H9 (cell line): ENCODE measurements around the gene MID1. TPM values are rescaled to one million over a fixed set of nuclear protein-coding genes. Genes with fewer than 3 reads are reported as not detected.

Experiments
- DNase-seq: peaks from one replicate; pipeline ENCODE4 v3.0.0-alpha.2; 2017
- H2AFZ ChIP-seq: one replicate; pipeline ENCODE4 v1.6.1; 2013; ENCODE audit warnings: mild to moderate bottlenecking, low read length, control low read depth, moderate library complexity
- H2AK5ac ChIP-seq: 2 replicates; pipeline ENCODE4 v1.6.1; 2013; ENCODE audit warnings: low read length, control low read depth, mixed read lengths; ENCODE audit not compliant: insufficient read length
- H2BK120ac ChIP-seq: one replicate; pipeline ENCODE4 v1.6.1; 2013; ENCODE audit warnings: low read depth, mild to moderate bottlenecking, low read length, control low read depth, inconsistent platforms; ENCODE audit not compliant: poor library complexity, severe bottlenecking
- H2BK12ac ChIP-seq: 2 replicates; pipeline ENCODE4 v1.6.1; 2013; ENCODE audit warnings: low read length, control low read depth, mixed read lengths, low read depth; ENCODE audit not compliant: insufficient read length
- H2BK15ac ChIP-seq: 2 replicates; pipeline ENCODE4 v1.6.1; 2013; ENCODE audit warnings: low read depth, low read length, control low read depth
- H2BK20ac ChIP-seq: one replicate; pipeline ENCODE4 v1.6.1; 2013; ENCODE audit warnings: low read depth, mild to moderate bottlenecking, low read length, control low read depth, inconsistent platforms; ENCODE audit not compliant: poor library complexity, severe bottlenecking
- H2BK5ac ChIP-seq: 2 replicates; pipeline ENCODE4 v1.6.1; 2013; ENCODE audit warnings: low read length, control low read depth, mixed read lengths; ENCODE audit not compliant: insufficient read length
- H3K14ac ChIP-seq: 2 replicates; pipeline ENCODE4 v1.6.1; 2013; ENCODE audit warnings: low read length, control low read depth; ENCODE audit not compliant: insufficient read depth
- H3K18ac ChIP-seq: 2 replicates; pipeline ENCODE4 v1.6.1; 2013; ENCODE audit warnings: low read depth, mild to moderate bottlenecking, mixed read lengths, low read length, control low read depth; ENCODE audit not compliant: insufficient read length
- H3K23ac ChIP-seq: 2 replicates; pipeline ENCODE4 v1.6.1; 2013; ENCODE audit warnings: low read length, control low read depth, mixed read lengths, low read depth; ENCODE audit not compliant: insufficient read length
- H3K23me2 ChIP-seq: 2 replicates; pipeline ENCODE4 v1.6.1; 2013; ENCODE audit warnings: low read depth, mild to moderate bottlenecking, mixed read lengths, low read length, control low read depth; ENCODE audit not compliant: insufficient read length, poor library complexity, severe bottlenecking
- H3K27ac ChIP-seq: 2 replicates; pipeline ENCODE4 v1.5.1; 2013; ENCODE audit warnings: low read length, control low read depth, mixed read lengths, low read depth; ENCODE audit not compliant: insufficient read length
- H3K27me3 ChIP-seq: 2 replicates; pipeline ENCODE4 v1.6.1; 2013; ENCODE audit warnings: low read length, control low read depth, inconsistent platforms; ENCODE audit not compliant: insufficient read depth
- H3K4ac ChIP-seq: 2 replicates; pipeline ENCODE4 v1.6.1; 2013; ENCODE audit warnings: low read depth, mild to moderate bottlenecking, control low read depth, inconsistent platforms, low read length, moderate library complexity
- H3K4me1 ChIP-seq: 2 replicates; pipeline ENCODE4 v1.6.1; 2013; ENCODE audit warnings: low read length, control low read depth, inconsistent platforms; ENCODE audit not compliant: insufficient read depth
- H3K4me2 ChIP-seq: 2 replicates; pipeline ENCODE4 v1.6.1; 2013; ENCODE audit warnings: low read length, control low read depth, mixed read lengths; ENCODE audit not compliant: insufficient read length, insufficient read depth
- H3K56ac ChIP-seq: 2 replicates; pipeline ENCODE4 v1.6.1; 2013; ENCODE audit warnings: low read depth, mild to moderate bottlenecking, mixed read lengths, low read length, control low read depth; ENCODE audit not compliant: insufficient read length
- H3K79me1 ChIP-seq: 2 replicates; pipeline ENCODE4 v1.6.1; 2013; ENCODE audit warnings: low read depth, mild to moderate bottlenecking, moderate library complexity, low read length, control low read depth, inconsistent platforms; ENCODE audit not compliant: insufficient read depth, poor library complexity, severe bottlenecking
- H3K79me2 ChIP-seq: 2 replicates; pipeline ENCODE4 v1.6.1; 2013; ENCODE audit warnings: low read length, control low read depth, inconsistent platforms; ENCODE audit not compliant: insufficient read depth
- H3K9ac ChIP-seq: 2 replicates; pipeline ENCODE4 v1.6.1; 2013; ENCODE audit warnings: low read length, control low read depth, mixed read lengths; ENCODE audit not compliant: insufficient read length; ENCODE audit errors: extremely low read depth
- H3K9me3 ChIP-seq: one replicate; pipeline ENCODE4 v1.6.1; 2013; ENCODE audit warnings: low read depth, low read length, inconsistent platforms; ENCODE audit not compliant: control insufficient read depth
- H3T11ph ChIP-seq: one replicate; pipeline ENCODE4 v1.6.1; 2013; ENCODE audit warnings: mild to moderate bottlenecking, low read length, control low read depth, inconsistent platforms
- H4K20me1 ChIP-seq: one replicate; pipeline ENCODE4 v1.6.1; 2013; ENCODE audit not compliant: control insufficient read depth, insufficient read length, insufficient read depth
- H4K5ac ChIP-seq: 2 replicates; pipeline ENCODE4 v1.6.1; 2013; ENCODE audit warnings: low read depth, mild to moderate bottlenecking, mixed read lengths, low read length, control low read depth; ENCODE audit not compliant: insufficient read length
- H4K8ac ChIP-seq: replicated peaks from 2 replicates; pipeline ENCODE4 v1.6.1; 2013; ENCODE audit warnings: low read length, control low read depth, mixed read lengths, low read depth; ENCODE audit not compliant: insufficient read length
- H4K91ac ChIP-seq: 2 replicates; pipeline ENCODE4 v1.6.1; 2013; ENCODE audit warnings: low read depth, mild to moderate bottlenecking, moderate library complexity, mixed read lengths, low read length, control low read depth; ENCODE audit not compliant: insufficient read length
- H3K27ac Mint-ChIP-seq, 3 experiments: 2 replicates in 2 of 3; 3 replicates in 1 of 3; pipeline ENCODE4 v1.8.0; 2020 to 2021; ENCODE audit warnings: mixed read lengths in 3 of 3, mild to moderate bottlenecking in 1 of 3, moderate library complexity in 1 of 3
- H3K27me3 Mint-ChIP-seq: 2 replicates; pipeline ENCODE4 v1.8.0; 2021; ENCODE audit warnings: low read depth, mild to moderate bottlenecking, moderate library complexity, mixed read lengths
- H3K36me3 Mint-ChIP-seq, 3 experiments: 2 replicates in 2 of 3; 3 replicates in 1 of 3; pipeline ENCODE4 v1.8.0; 2020 to 2021; ENCODE audit warnings: low read depth in 3 of 3, mixed read lengths in 3 of 3; ENCODE audit not compliant: insufficient read depth in 1 of 3
- H3K4me1 Mint-ChIP-seq, 2 experiments: 2 replicates each; pipeline ENCODE4 v1.8.0; 2020; ENCODE audit warnings: mixed read lengths in 2 of 2
- H3K4me3 Mint-ChIP-seq, 2 experiments: 2 replicates in 1 of 2; 3 replicates in 1 of 2; pipeline ENCODE4 v1.8.0; 2020 to 2021; ENCODE audit warnings: mild to moderate bottlenecking in 2 of 2, mixed read lengths in 2 of 2, moderate library complexity in 1 of 2
- H3K9me3 Mint-ChIP-seq, 2 experiments: 2 replicates in 1 of 2; 3 replicates in 1 of 2; pipeline ENCODE4 v1.8.0; 2020; ENCODE audit warnings: mild to moderate bottlenecking in 2 of 2, mixed read lengths in 2 of 2, moderate library complexity in 1 of 2
- CTCF ChIP-seq: fragments of 200-600 bp; sonication (generic); conservative IDR thresholded peaks from 3 replicates; pipeline ENCODE4 v1.8.0; 2021; ENCODE audit warnings: antibody characterized with exemption, mild to moderate bottlenecking
- WGBS: extraction: QIAGEN DNeasy Blood & Tissue Kit; methylation state at CpG from one replicate; pipeline ENCODE4 v1.1.7; 2013; ENCODE audit warnings: missing lambda C conversion rate, low lambda C conversion rate, mixed read lengths; ENCODE audit not compliant: insufficient read length; ENCODE audit errors: extremely low coverage; 5-methylcytosine and 5-hydroxymethylcytosine counted together
- total RNA-seq: library from RNA; stranded (reverse); gene quantifications from 2 replicates; pipeline ENCODE4 v1.2.1, GENCODE V29; 2021

The MID1 gene
- total RNA-seq, 1 experiment from 2014 or later = 32.9 TPM

GRCh38 chrX:10513974-10514373 lies 106.4 kb downstream of the MID1 start:
- H2BK15ac ChIP-seq = no peak overlapping the region
- H4K8ac ChIP-seq = no peak overlapping the region
- no peak overlapping the region for H3T11ph ChIP-seq
- H3K27me3 ChIP-seq = no peaks in the 10 kb centered on the region
- Mint-ChIP-seq H3K36me3 (peaks cover 4 to 21% (median 9%) of the 10 kb centered on the region in 3 experiments; a peak in 6 of 7 replicates), H3K4me1 (peaks cover 20 to 27% of the 10 kb centered on the region in 2 experiments), H3K4me3 (no peak overlapping the region), H3K9me3 (peaks cover 26 to 27% of the 10 kb centered on the region in 2 experiments), H3K27ac (no peak overlapping the region), H3K27me3 (no peaks in the 10 kb centered on the region)
- H3K18ac ChIP-seq = no peak overlapping the region
- no peak overlapping the region for H3K27ac ChIP-seq
- H3K4ac ChIP-seq = no peak overlapping the region
- no peak overlapping the region for H2BK20ac ChIP-seq
- H3K9ac ChIP-seq = no peak overlapping the region
- H4K91ac ChIP-seq = no peak overlapping the region
- H4K5ac ChIP-seq = no peak overlapping the region
- no peak overlapping the region for H2AFZ ChIP-seq
- H2BK12ac ChIP-seq = no peak overlapping the region
- no peak overlapping the region for H3K56ac ChIP-seq
- no CpG with 5 or more reads among the region's 2 CpGs for WGBS
- H2BK5ac ChIP-seq = no peak overlapping the region
- H3K23ac ChIP-seq = no peak overlapping the region
- no peak overlapping the region for H3K14ac ChIP-seq
- H3K79me2 ChIP-seq = no peaks in the 10 kb centered on the region
- no peaks in the 10 kb centered on the region for H3K23me2 ChIP-seq
- no peaks in the 10 kb centered on the region for H3K79me1 ChIP-seq
- H3K4me2 ChIP-seq = no peak overlapping the region
- no peak for TF ChIP-seq CTCF
- no peaks in the 10 kb centered on the region for H3K9me3 ChIP-seq
- no peaks in the 10 kb centered on the region for H4K20me1 ChIP-seq
- peaks cover 6% of the 10 kb centered on the region; the same call in 1 of the 2 replicates for H3K4me1 ChIP-seq
- no peak overlapping the region for H2AK5ac ChIP-seq
- DNase-seq = no peak
- no peak overlapping the region for H2BK120ac ChIP-seq
